HepG2 (cell line): Measurements from ENCODE around the gene CHN2. TPM values are rescaled to one million over a fixed set of nuclear protein-coding genes. Genes with fewer than 3 reads are reported as not detected.

Source experiments
- ATAC-seq: fragments of 200-7000 bp; cut with Tn5 transposase; 3 replicates; pipeline ENCODE4 v1.9.1; 2020; ENCODE audit warnings: mild to moderate bottlenecking, moderate library complexity
- BruUV-seq: library from RNA; stranded (reverse); fragments of 400-500 nt; replicated peaks from 2 replicates; lab custom pipeline; 2021; lab: Mats Ljungman, UMichigan
- CTCF ChIA-PET: fragments of 300-600 bp; formaldehyde crosslinking; extraction: SDS; loops from one replicate; lab custom pipeline; 2021; ENCODE audit warnings: low total read pairs, inconsistent platforms, low intra/inter-chr PET ratio; lab: Yijun Ruan, JAX
- POLR2A ChIA-PET: fragments of 350-600 bp; sonication (Branson Sonifier 250); formaldehyde crosslinking; loops from one replicate; lab custom pipeline; 2020; ENCODE audit warnings: antibody characterized with exemption, inconsistent platforms; lab: Yijun Ruan, JAX
- DNase-seq: peaks from one replicate; pipeline ENCODE4 v3.0.0-alpha.2; 2015; ENCODE audit warnings: low spot score
- FAIRE-seq: peaks from 3 replicates; lab custom pipeline; 2011; peaks lifted over from hg19 to GRCh38; lab: Jason Lieb, UNC
- H2AFZ ChIP-seq: one replicate; pipeline ENCODE4 v1.6.1; 2011; ENCODE audit warnings: low read length, inconsistent platforms
- H3K27ac ChIP-seq: fragments of 300-600 bp; 3 replicates; pipeline ENCODE4 v1.8.0; 2011; ENCODE audit warnings: mixed run types, mild to moderate bottlenecking, mixed read lengths, low read length, inconsistent platforms; ENCODE audit not compliant: insufficient read depth; ENCODE audit errors: extremely low read length
- H3K27me3 ChIP-seq, 2 experiments: fragments of 200-600 bp in 1 of 2; 2 replicates in 1 of 2; 3 replicates in 1 of 2; pipeline versions ENCODE4 v1.6.0 to v1.8.0; 2011; ENCODE audit warnings: low read length in 2 of 2, mild to moderate bottlenecking in 2 of 2, moderate library complexity in 2 of 2, inconsistent platforms in 1 of 2; ENCODE audit not compliant: insufficient read depth in 2 of 2, control insufficient read depth in 1 of 2
- H3K36me3 ChIP-seq, 2 experiments: fragments of 200-600 bp in 1 of 2; replicated peaks in 1 of 2; 2 replicates in 1 of 2; 3 replicates in 1 of 2; pipeline versions ENCODE4 v1.5.1 to v1.8.0; 2011; ENCODE audit warnings: low read length in 2 of 2, inconsistent platforms in 1 of 2; ENCODE audit not compliant: insufficient read depth in 2 of 2, control insufficient read depth in 1 of 2
- H3K4me1 ChIP-seq: 2 replicates; pipeline ENCODE4 v1.5.1; 2012; ENCODE audit warnings: low read length, inconsistent platforms; ENCODE audit not compliant: insufficient read depth
- H3K4me2 ChIP-seq: 2 replicates; pipeline ENCODE4 v1.6.0; 2011; ENCODE audit warnings: low read depth, low read length, inconsistent platforms
- H3K4me3 ChIP-seq, 3 experiments: fragments of 200-600 bp in 1 of 3; sonication (generic), shearing (Covaris generic) in 1 of 3; replicated peaks in 1 of 3; 2 replicates each; pipeline ENCODE4 v1.5.1; 2011 to 2016; ENCODE audit warnings: low read length in 3 of 3, inconsistent platforms in 2 of 3, low read depth in 2 of 3, mild to moderate bottlenecking in 2 of 3, control low read depth in 1 of 3, mixed read lengths in 1 of 3; ENCODE audit not compliant: insufficient read depth in 1 of 3
- H3K79me2 ChIP-seq: one replicate; pipeline ENCODE4 v1.6.1; 2011; ENCODE audit warnings: low read length, inconsistent platforms; ENCODE audit not compliant: insufficient read depth
- H3K9ac ChIP-seq: 2 replicates; pipeline ENCODE4 v1.6.0; 2011; ENCODE audit warnings: mild to moderate bottlenecking, low read depth, low read length, inconsistent platforms; ENCODE audit not compliant: insufficient read depth
- H3K9me3 ChIP-seq: 2 replicates; pipeline ENCODE4 v1.5.1; 2012; ENCODE audit warnings: mild to moderate bottlenecking, low read length
- H4K20me1 ChIP-seq: 2 replicates; pipeline ENCODE4 v1.6.0; 2011; ENCODE audit warnings: inconsistent platforms, mild to moderate bottlenecking, low read length, moderate library complexity; ENCODE audit not compliant: insufficient read depth
- DNMT1 ChIP-seq: sonication (generic); formaldehyde crosslinking; IDR thresholded peaks from 2 replicates; pipeline ENCODE4 v1.5.1; 2020; ENCODE audit warnings: mild to moderate bottlenecking, missing genetic modification reagents
- HMG20A ChIP-seq: IDR thresholded peaks from 2 replicates; pipeline ENCODE4 v1.6.1; 2016; ENCODE audit warnings: borderline replicate concordance
- KAT7 ChIP-seq: IDR thresholded peaks from 2 replicates; pipeline ENCODE4 v1.6.1; 2018; ENCODE audit warnings: borderline replicate concordance, missing compliant biosample characterization
- MEIS1 ChIP-seq: sonication (generic); formaldehyde crosslinking; IDR thresholded peaks from 2 replicates; pipeline ENCODE4 v1.9.0; 2021; ENCODE audit warnings: mild to moderate bottlenecking, missing genetic modification reagents, moderate library complexity, borderline replicate concordance
- ZBTB25 ChIP-seq: IDR thresholded peaks from 2 replicates; pipeline ENCODE4 v1.6.1; 2018; ENCODE audit warnings: missing genetic modification reagents
- ZBTB37 ChIP-seq: sonication (generic); formaldehyde crosslinking; IDR thresholded peaks from 2 replicates; pipeline ENCODE4 v1.4.0; 2020; ENCODE audit warnings: mild to moderate bottlenecking, missing genetic modification reagents
- ZHX1 ChIP-seq: sonication (generic); formaldehyde crosslinking; IDR thresholded peaks from 2 replicates; pipeline ENCODE4 v1.8.1; 2022; ENCODE audit warnings: low read depth, mild to moderate bottlenecking, missing genetic modification reagents
- ZNF510 ChIP-seq: sonication (generic); formaldehyde crosslinking; IDR thresholded peaks from 2 replicates; pipeline ENCODE4 v1.4.0; 2020; ENCODE audit warnings: low read depth, mild to moderate bottlenecking, missing genetic modification reagents
- ZNF792 ChIP-seq: IDR thresholded peaks from 2 replicates; pipeline ENCODE4 v1.6.1; 2016
- WGBS: methylation state at CpG from one replicate; pipeline ENCODE4 v1.1.6; 2017; ENCODE audit warnings: low lambda C conversion rate; 5-methylcytosine and 5-hydroxymethylcytosine counted together
- in situ Hi-C: cut with HindIII; loops from 2 replicates; pipeline ENCODE4 v1.10.0; 2017; ENCODE audit warnings: low pct_unique_long_range_greater_than_20kb; ENCODE audit not compliant: extremely low pct_ligation_motif_present
- intact Hi-C: fragments of 100-400 bp; cut with micrococcal nuclease; formaldehyde crosslinking; loops from one replicate; pipeline ENCODE4 v1.10.0; 2022; ENCODE audit not compliant: unreplicated experiment
- polyA plus RNA-seq, 8 experiments: library from polyadenylated mRNA; depleted of rRNA in 3 of 8; stranded (reverse) in 7 of 8; unstranded in 1 of 8; fragments of >200 nt; fragmentation: Illumina TruSeq in 4 of 8; extraction: Trizol in 4 of 8; gene quantifications; 2 replicates each; pipeline versions ENCODE4 v1.2.1 to v1.2.3, GENCODE V29; 2011 to 2016; ENCODE audit warnings: low read depth in 4 of 8, missing spikeins in 1 of 8, mixed read lengths in 1 of 8; ENCODE audit not compliant: insufficient read depth in 1 of 8
- total RNA-seq, 5 experiments: library from RNA; depleted of rRNA; stranded (reverse); fragments of >200 nt; fragmentation: Illumina TruSeq; extraction: Trizol; gene quantifications; 2 replicates each; pipeline ENCODE4 v1.2.3, GENCODE V29; 2016; ENCODE audit warnings: low read depth in 1 of 5

CHN2 gene
- total and polyA plus RNA-seq, 2 of the 13 experiments (the other 11 are each of a cell fraction or from before 2014, with no cell fraction given): 23.5 to 30.5 TPM

GRCh38 chr7:29431686-29432085, 237.1 kb downstream of the CHN2 start:
- intact Hi-C loops: no loop called here
- no peak overlapping the region for H3K4me3 ChIP-seq
- no peak for DNase-seq
- no peaks in the 10 kb centered on the region for H3K79me2 ChIP-seq
- no peak overlapping the region for H3K4me2 ChIP-seq
- WGBS: 96% methylated on average over 3 of the region's 3 CpGs
- H3K36me3 ChIP-seq: peaks cover 0 to 10% of the 10 kb centered on the region in 2 experiments; a peak in 3 of 5 replicates
- no peak overlapping the region for H3K27ac ChIP-seq
- no peak for FAIRE-seq
- ChIA-PET CTCF (no interaction called here), POLR2A (no interaction called here)
- no TSS peak for BruUV-seq
- H4K20me1 ChIP-seq: no peaks in the 10 kb centered on the region
- H3K27me3 ChIP-seq: no peaks in the 10 kb centered on the region
- no peak overlapping the region for H2AFZ ChIP-seq
- in situ Hi-C loops: no loop called here
- H3K9ac ChIP-seq: no peak overlapping the region
- H3K9me3 ChIP-seq: no peaks in the 10 kb centered on the region
- H3K4me1 ChIP-seq: 0 out of 2 replicates have a peak, but pooled peaks cover 6% of the 10 kb centered on the region
- TF ChIP-seq ZBTB25 (CRISPR knock-in tag) (no peak), ZNF792 (CRISPR knock-in tag) (no peak), DNMT1 (CRISPR knock-in tag) (no peak), MEIS1 (no peak), HMG20A (CRISPR knock-in tag) (no peak), ZBTB37 (CRISPR knock-in tag) (no peak), ZHX1 (CRISPR knock-in tag) (no peak), KAT7 (CRISPR knock-in tag) (no peak), ZNF510 (CRISPR knock-in tag) (no peak)
- ATAC-seq: no peak
